ENCODE results near the gene PHETA1. TPM values are rescaled to one million over a fixed set of nuclear protein-coding genes. Genes with fewer than 3 reads are reported as not detected.

Gene PHETA1
- total RNA-seq, 2 experiments from 2014 or later: 1.4 to 2.2 TPM

- Mint-ChIP-seq H3K27ac (no peak overlapping the region), H3K27me3 (peaks cover 11% of the 10 kb centered on the region), H3K36me3 (no peaks in the 10 kb centered on the region), H3K4me3 (no peak overlapping the region), H3K9me3 (no peaks in the 10 kb centered on the region), H3K4me1 (ENCODE audit: low read depth) (no peaks in the 10 kb centered on the region)
- CTCF ChIA-PET: interaction anchor here (0.8 to 2.7 kb wide), 5 partner anchors 8 to 378 kb away, joined by 3 to 12 read pairs (median 4); no protein-coding TSS in a partner anchor
- no peak for DNase-seq
- intact Hi-C loops (cut with micrococcal nuclease): loop anchor here (2.0 to 5.0 kb wide), 2 partner anchors 48 to 378 kb away; no protein-coding TSS in a partner anchor
- POLR2A ChIA-PET: no interaction called here
These were observed 53.8 kb downstream of the PHETA1 start for GRCh38 chr12:111314953-111315539.

GRCh38 chr12:111313833-111314259 lies 55.0 kb downstream of the PHETA1 start:
- ChIA-PET CTCF (interaction anchor here (0.8 to 2.7 kb wide), 4 partner anchors 9 to 377 kb away, joined by 3 to 12 read pairs (median 9); no protein-coding TSS in a partner anchor), POLR2A (no interaction called here)
- H3K4me3 Mint-ChIP-seq: no peak overlapping the region
- H3K4me1 Mint-ChIP-seq (ENCODE audit: low read depth): no peaks in the 10 kb centered on the region
- H3K27ac Mint-ChIP-seq: no peak overlapping the region
- intact Hi-C loops (cut with micrococcal nuclease): loop anchor here (2.0 to 5.0 kb wide), 2 partner anchors 47 to 377 kb away; no protein-coding TSS in a partner anchor
- H3K9me3 Mint-ChIP-seq: no peaks in the 10 kb centered on the region
- peak; percentile 77 for DNase-seq
- no peaks in the 10 kb centered on the region for H3K36me3 Mint-ChIP-seq
- H3K27me3 Mint-ChIP-seq: peaks cover 11% of the 10 kb centered on the region

GRCh38 chr12:111312708-111313107 lies 56.2 kb downstream of the PHETA1 start:
- peaks cover 11% of the 10 kb centered on the region for H3K27me3 Mint-ChIP-seq
- H3K4me1 Mint-ChIP-seq (ENCODE audit: low read depth): no peaks in the 10 kb centered on the region
- H3K27ac Mint-ChIP-seq: no peak overlapping the region
- no peak overlapping the region for H3K4me3 Mint-ChIP-seq
- intact Hi-C loops (cut with micrococcal nuclease): loop anchor here (5.0 kb wide), 1 partner anchor 45 kb away; no protein-coding TSS in a partner anchor
- H3K9me3 Mint-ChIP-seq: no peaks in the 10 kb centered on the region
- DNase-seq: no peak
- ChIA-PET CTCF (interaction anchor here (0.6 to 2.7 kb wide), 5 partner anchors 14 to 417 kb away, joined by 3 to 12 read pairs (median 5); no protein-coding TSS in a partner anchor), POLR2A (no interaction called here)
- H3K36me3 Mint-ChIP-seq: no peaks in the 10 kb centered on the region

GRCh38 chr12:111312016-111312415 lies 56.9 kb downstream of the PHETA1 start:
- no peak overlapping the region for H3K27ac Mint-ChIP-seq
- no peaks in the 10 kb centered on the region for H3K36me3 Mint-ChIP-seq
- ChIA-PET CTCF (interaction anchor here (1.7 to 2.7 kb wide), 2 partner anchors 44 to 289 kb away, joined by 9 to 12 read pairs; no protein-coding TSS in a partner anchor), POLR2A (no interaction called here)
- H3K9me3 Mint-ChIP-seq: no peaks in the 10 kb centered on the region
- no peaks in the 10 kb centered on the region for H3K4me1 Mint-ChIP-seq (ENCODE audit: low read depth)
- intact Hi-C loops (cut with micrococcal nuclease): loop anchor here (5.0 kb wide), 1 partner anchor 45 kb away; no protein-coding TSS in a partner anchor
- DNase-seq: no peak
- no peak overlapping the region for H3K4me3 Mint-ChIP-seq
- H3K27me3 Mint-ChIP-seq: peaks cover 11% of the 10 kb centered on the region

GRCh38 chr12:111311011-111311410 lies 57.9 kb downstream of the PHETA1 start:
- CTCF ChIA-PET: interaction anchor here (0.6 to 1.4 kb wide), 4 partner anchors 11 to 378 kb away, joined by 3 to 4 read pairs (median 3); no protein-coding TSS in a partner anchor
- POLR2A ChIA-PET: no interaction called here
- peaks cover 8% of the 10 kb centered on the region for H3K27me3 Mint-ChIP-seq
- no peak for DNase-seq
- H3K27ac Mint-ChIP-seq: no peak overlapping the region
- intact Hi-C loops (cut with micrococcal nuclease): loop anchor here (5.0 kb wide), 1 partner anchor 44 kb away; no protein-coding TSS in a partner anchor
- H3K9me3 Mint-ChIP-seq: peaks cover 6% of the 10 kb centered on the region
- no peaks in the 10 kb centered on the region for H3K36me3 Mint-ChIP-seq
- H3K4me3 Mint-ChIP-seq: no peak overlapping the region
- no peaks in the 10 kb centered on the region for H3K4me1 Mint-ChIP-seq (ENCODE audit: low read depth)

Other genes with a start within 250 kb of the PHETA1 start
- gene SH2B3, start 36.8 kb upstream of the PHETA1 start, total RNA-seq: 10 to 100 TPM; 32.6 to 34.2 TPM
- 10 to 100 TPM; 38.2 to 39.4 TPM for gene ATXN2, start 230.2 kb upstream of the PHETA1 start, total RNA-seq

Measured in activated CD4-positive, alpha-beta memory T cell treated with anti-CD3 and anti-CD28 coated beads for 36 hours (primary cell).